SK-N-SH (cell line): ENCODE measurements around the gene EGFL8. TPM values are rescaled to one million over a fixed set of nuclear protein-coding genes. Genes with fewer than 3 reads are reported as not detected.
"Not testable (repeated sequence)": the region's sequence is repeated elsewhere in the genome, so short reads cannot be mapped to it uniquely, and the experiment has no call there.

ENCODE experiments used
- CTCF ChIA-PET: fragments of 300-600, 350-600 bp; formaldehyde crosslinking; extraction: SDS; loops from one replicate; lab custom pipeline; 2021; lab: Yijun Ruan, JAX
- POLR2A ChIA-PET: fragments of 350-600 bp; sonication (Branson Sonifier 250); formaldehyde crosslinking; extraction: SDS; loops from one replicate; lab custom pipeline; 2020; ENCODE audit warnings: antibody characterized with exemption, inconsistent platforms; lab: Yijun Ruan, JAX
- DNase-seq: peaks from one replicate; pipeline ENCODE4 v3.0.0; 2012
- H2AFZ ChIP-seq: fragments of 200-600 bp; sonication (generic); 2 replicates; pipeline ENCODE4 v1.8.1; 2016; ENCODE audit warnings: antibody characterized with exemption, mild to moderate bottlenecking, low read depth
- H3F3A ChIP-seq: fragments of 200-600 bp; sonication (generic); replicated peaks from 2 replicates; pipeline ENCODE3; 2016; ENCODE audit warnings: antibody characterized with exemption, mild to moderate bottlenecking; ENCODE audit not compliant: insufficient read depth
- H3K27ac ChIP-seq, 2 experiments: fragments of 200-500 bp in 1 of 2; fragments of 200-600 bp in 1 of 2; sonication (Bioruptor generic) in 1 of 2; sonication (generic), shearing (Covaris generic) in 1 of 2; 2 replicates each; pipeline versions ENCODE4 v1.5.1 to v1.6.1; 2014 to 2016; ENCODE audit warnings: low read depth in 2 of 2, inconsistent platforms in 1 of 2, low read length in 1 of 2, mild to moderate bottlenecking in 1 of 2, mixed read lengths in 1 of 2
- H3K27me3 ChIP-seq: fragments of 200-600 bp; sonication (generic), shearing (Covaris generic); 2 replicates; pipeline ENCODE4 v1.6.1; 2016; ENCODE audit warnings: mixed run types; ENCODE audit not compliant: insufficient read depth
- H3K36me3 ChIP-seq, 2 experiments: fragments of 200-500 bp in 1 of 2; fragments of 200-600 bp in 1 of 2; sonication (Bioruptor generic) in 1 of 2; sonication (generic) in 1 of 2; replicated peaks in 1 of 2; 2 replicates each; pipeline versions ENCODE3 to v1.5.1; 2014 to 2016; ENCODE audit warnings: low read length in 1 of 2, mild to moderate bottlenecking in 1 of 2; ENCODE audit not compliant: insufficient read depth in 2 of 2, control insufficient read depth in 1 of 2
- H3K4me1 ChIP-seq, 2 experiments: fragments of 200-500 bp in 1 of 2; fragments of 200-600 bp in 1 of 2; sonication (Bioruptor generic) in 1 of 2; sonication (generic), shearing (Covaris generic) in 1 of 2; 2 replicates each; pipeline versions ENCODE4 v1.5.1 to v1.6.1; 2014 to 2016; ENCODE audit warnings: low read depth in 1 of 2, low read length in 1 of 2, mixed run types in 1 of 2; ENCODE audit not compliant: insufficient read depth in 2 of 2, control insufficient read depth in 1 of 2
- H3K4me2 ChIP-seq: fragments of 200-600 bp; sonication (generic), shearing (Covaris generic); 2 replicates; pipeline ENCODE4 v1.6.1; 2017; ENCODE audit warnings: mixed run types
- H3K4me3 ChIP-seq, 2 experiments: fragments of 200-500 bp in 1 of 2; fragments of 200-600 bp in 1 of 2; sonication (Bioruptor generic) in 1 of 2; sonication (generic), shearing (Covaris generic) in 1 of 2; 2 replicates each; pipeline versions ENCODE4 v1.5.1 to v1.8.1; 2014 to 2016; ENCODE audit warnings: low read depth in 2 of 2, inconsistent platforms in 1 of 2, low read length in 1 of 2, mild to moderate bottlenecking in 1 of 2, mixed read lengths in 1 of 2, moderate library complexity in 1 of 2
- H3K79me2 ChIP-seq: fragments of 200-600 bp; sonication (generic); 2 replicates; pipeline ENCODE4 v1.8.1; 2017; ENCODE audit warnings: mild to moderate bottlenecking; ENCODE audit not compliant: insufficient read depth
- H3K9ac ChIP-seq: fragments of 200-600 bp; sonication (generic); 2 replicates; pipeline ENCODE4 v1.6.1; 2017; ENCODE audit warnings: mixed run types
- H3K9me2 ChIP-seq: fragments of 200-600 bp; sonication (generic); 2 replicates; pipeline ENCODE4 v1.6.1; 2017; ENCODE audit warnings: mixed run types
- H3K9me3 ChIP-seq: fragments of 200-600 bp; sonication (generic); 2 replicates; pipeline ENCODE4 v1.6.1; 2017; ENCODE audit warnings: mixed run types, mild to moderate bottlenecking, moderate library complexity
- H4K20me1 ChIP-seq: fragments of 200-600 bp; sonication (generic); 2 replicates; pipeline ENCODE4 v1.6.1; 2017; ENCODE audit warnings: mild to moderate bottlenecking, mixed run types; ENCODE audit not compliant: insufficient read depth
- CTCF ChIP-seq: fragments of 200-600 bp; sonication (generic); IDR thresholded peaks from 2 replicates; pipeline ENCODE4 v1.6.1; 2017; ENCODE audit warnings: antibody characterized with exemption, mild to moderate bottlenecking, moderate library complexity
- EP300 ChIP-seq, 2 experiments: IDR thresholded peaks; 2 replicates each; pipeline versions ENCODE4 v1.4.0 to v1.6.1; 2012; ENCODE audit warnings: borderline replicate concordance in 1 of 2, low read depth in 1 of 2, low read length in 1 of 2
- EZH2phosphoT487 ChIP-seq: fragments of 200-600 bp; sonication (generic); IDR thresholded peaks from 2 replicates; pipeline ENCODE4 v1.6.1; 2017; ENCODE audit warnings: low read depth, mixed run types, mild to moderate bottlenecking, antibody characterized with exemption, moderate library complexity, borderline replicate concordance
- FOSL2 ChIP-seq: IDR thresholded peaks from 2 replicates; pipeline ENCODE4 v1.4.0; 2012; ENCODE audit warnings: low read depth, mild to moderate bottlenecking, moderate library complexity, borderline replicate concordance
- FOXJ3 ChIP-seq: sonication (generic); formaldehyde crosslinking; IDR thresholded peaks from 2 replicates; pipeline ENCODE4 v1.5.1; 2020; ENCODE audit warnings: mild to moderate bottlenecking, missing genetic modification reagents
- FOXM1 ChIP-seq: IDR thresholded peaks from 2 replicates; pipeline ENCODE4 v1.4.0; 2012; ENCODE audit warnings: low read depth, mild to moderate bottlenecking
- NFIC ChIP-seq: IDR thresholded peaks from 2 replicates; pipeline ENCODE4 v1.4.0; 2012; ENCODE audit warnings: borderline replicate concordance
- POLR2AphosphoS5 ChIP-seq: IDR thresholded peaks from 2 replicates; pipeline ENCODE4 v1.6.1; 2012; ENCODE audit warnings: low read depth, low read length
- RAD21 ChIP-seq: IDR thresholded peaks from 2 replicates; pipeline ENCODE4 v1.6.1; 2012; ENCODE audit warnings: mild to moderate bottlenecking, low read length
- RCOR1 ChIP-seq: fragments of 150-350 bp; IDR thresholded peaks from 2 replicates; pipeline ENCODE4 v1.6.1; 2017; ENCODE audit warnings: antibody characterized with exemption, low read length
- SMC3 ChIP-seq: IDR thresholded peaks from 2 replicates; pipeline ENCODE4 v1.6.1; 2012; ENCODE audit warnings: low read depth, low read length, improper control_type of control experiment
- TEAD4 ChIP-seq: IDR thresholded peaks from 2 replicates; pipeline ENCODE4 v1.4.0; 2012; ENCODE audit warnings: mild to moderate bottlenecking, borderline replicate concordance; ENCODE audit not compliant: insufficient read depth
- USF1 ChIP-seq: IDR thresholded peaks from 2 replicates; pipeline ENCODE4 v1.4.0; 2012; ENCODE audit warnings: low read depth, borderline replicate concordance
- WGBS: methylation state at CpG from one replicate; pipeline ENCODE4 v1.1.6; 2017; ENCODE audit warnings: low lambda C conversion rate; 5-methylcytosine and 5-hydroxymethylcytosine counted together
- polyA plus RNA-seq, 3 experiments: library from polyadenylated mRNA; depleted of rRNA; stranded (reverse); fragments of >200 nt; gene quantifications; 2 replicates each; pipeline ENCODE4 v1.2.3, GENCODE V29; 2012
- TF ChIP-seq, protein P1 (sequence below): IDR thresholded peaks from 2 replicates; pipeline ENCODE4; 2012
- TF ChIP-seq, protein P2 (sequence below): fragments of 150-350 bp; IDR thresholded peaks from 2 replicates; pipeline ENCODE4 v1.6.1; 2017; ENCODE audit warnings: antibody characterized with exemption, low read length, low read depth, borderline replicate concordance
- TF ChIP-seq, protein P3 (sequence below): fragments of 150-350 bp; IDR thresholded peaks from 2 replicates; pipeline ENCODE4 v1.6.1; 2016; ENCODE audit warnings: mild to moderate bottlenecking, low read depth, low read length

EGFL8 gene
- polyA plus RNA-seq, 1 of the 3 experiments (the other 2 are of a cell fraction), result 7.7 TPM

GRCh38 chr6:32210191-32210601 is 45.8 kb downstream of the EGFL8 start (continued):
- no peak for TF ChIP-seq EP300 (IDR thresholded peaks at IDR 0.05; ENCODE audit: borderline replicate concordance in 1 of 2, low read depth in 1 of 2, low read length in 1 of 2)
- no peak for TF ChIP-seq SMC3
- no peak for TF ChIP-seq FOSL2
- TF ChIP-seq FOXM1, result no peak
- no peak for TF ChIP-seq RAD21
- TF ChIP-seq, protein P1, sequence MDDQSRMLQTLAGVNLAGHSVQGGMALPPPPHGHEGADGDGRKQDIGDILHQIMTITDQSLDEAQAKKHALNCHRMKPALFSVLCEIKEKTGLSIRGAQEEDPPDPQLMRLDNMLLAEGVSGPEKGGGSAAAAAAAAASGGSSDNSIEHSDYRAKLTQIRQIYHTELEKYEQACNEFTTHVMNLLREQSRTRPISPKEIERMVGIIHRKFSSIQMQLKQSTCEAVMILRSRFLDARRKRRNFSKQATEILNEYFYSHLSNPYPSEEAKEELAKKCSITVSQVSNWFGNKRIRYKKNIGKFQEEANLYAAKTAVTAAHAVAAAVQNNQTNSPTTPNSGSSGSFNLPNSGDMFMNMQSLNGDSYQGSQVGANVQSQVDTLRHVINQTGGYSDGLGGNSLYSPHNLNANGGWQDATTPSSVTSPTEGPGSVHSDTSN, result no peak

GRCh38 chr6:32211432-32211831 is 47.0 kb downstream of the EGFL8 start:
- DNase-seq, H3K9me2 ChIP-seq, H3K9ac ChIP-seq, H3K4me2 ChIP-seq, H3K36me3 ChIP-seq, H4K20me1 ChIP-seq, CTCF ChIA-PET, H3K9me3 ChIP-seq, POLR2A ChIA-PET, H3K4me3 ChIP-seq, H3K79me2 ChIP-seq, H2AFZ ChIP-seq, H3K4me1 ChIP-seq, H3K27ac ChIP-seq, H3F3A ChIP-seq: not testable (repeated sequence)
- H3K27me3 ChIP-seq, result peaks cover 65% of the 10 kb centered on the region
- WGBS, result 46% methylated on average over 4 of the region's 4 CpGs

DNA sequence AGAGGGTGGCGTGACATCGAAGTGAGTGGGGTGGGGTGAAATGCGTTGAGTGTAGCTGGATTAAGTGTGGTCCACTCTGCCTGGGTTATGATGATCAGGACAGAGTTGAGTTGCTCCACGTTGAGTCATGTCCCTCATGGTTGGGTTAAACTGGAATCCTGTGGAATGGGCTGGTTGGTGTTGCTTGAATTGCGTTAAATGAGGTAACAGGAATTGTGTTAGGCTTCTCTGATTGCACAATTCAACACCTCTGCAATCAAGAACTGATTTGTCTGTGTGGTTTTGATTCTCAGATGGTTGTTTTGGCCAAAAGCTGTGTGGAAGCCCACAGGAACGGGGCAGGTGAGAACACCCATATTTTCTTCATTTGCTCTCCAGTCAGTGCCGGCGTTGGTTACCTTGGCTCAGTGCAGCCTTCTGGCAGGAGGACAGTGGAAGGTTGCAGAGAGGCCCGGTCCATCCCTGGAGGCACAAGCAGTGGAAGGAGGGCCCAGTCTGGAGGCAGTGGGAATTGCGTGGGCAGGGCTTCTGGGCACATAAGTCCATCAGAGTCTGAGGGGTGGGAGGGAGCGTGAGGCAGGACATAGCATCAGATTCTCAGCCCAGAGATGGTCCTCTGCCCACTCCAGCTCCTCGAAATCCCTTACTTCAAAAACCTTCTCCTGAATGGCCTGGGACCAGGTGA is 47.8 kb downstream of the EGFL8 start:
- no peaks in the 10 kb centered on the region for H3K4me1 ChIP-seq
- no peaks in the 10 kb centered on the region for H3K79me2 ChIP-seq
- H3K36me3 ChIP-seq, result no peaks in the 10 kb centered on the region
- no peak overlapping the region for H3K9ac ChIP-seq
- H3K9me3 ChIP-seq, result no peaks in the 10 kb centered on the region
- H3K27me3 ChIP-seq, result peaks cover 73% of the 10 kb centered on the region
- no peaks in the 10 kb centered on the region for H4K20me1 ChIP-seq
- no peaks in the 10 kb centered on the region for H3K9me2 ChIP-seq
- DNase-seq, result no peak
- ChIA-PET CTCF (interaction anchor here (0.8 kb wide), 1 partner anchor 33 kb away, joined by 3 read pairs; no protein-coding TSS in a partner anchor), POLR2A (no interaction called here)
- H3F3A ChIP-seq, result no peaks in the 10 kb centered on the region
- no peak overlapping the region for H3K27ac ChIP-seq
- H3K4me2 ChIP-seq, result no peak overlapping the region
- no peak overlapping the region for H2AFZ ChIP-seq
- 29% methylated on average over 8 of the region's 12 CpGs for WGBS
- no peak overlapping the region for H3K4me3 ChIP-seq
- TF ChIP-seq SMC3 (no peak), FOXJ3 (CRISPR knock-in tag) (no peak), CTCF (no peak), USF1 (no peak), EZH2phosphoT487 (no peak), POLR2AphosphoS5 (no peak), EP300 (IDR thresholded peaks at IDR 0.05; ENCODE audit: borderline replicate concordance in 1 of 2, low read depth in 1 of 2, low read length in 1 of 2) (no peak), RCOR1 (no peak), RAD21 (no peak), NFIC (no peak), TEAD4 (no peak)
- TF ChIP-seq, protein P2, sequence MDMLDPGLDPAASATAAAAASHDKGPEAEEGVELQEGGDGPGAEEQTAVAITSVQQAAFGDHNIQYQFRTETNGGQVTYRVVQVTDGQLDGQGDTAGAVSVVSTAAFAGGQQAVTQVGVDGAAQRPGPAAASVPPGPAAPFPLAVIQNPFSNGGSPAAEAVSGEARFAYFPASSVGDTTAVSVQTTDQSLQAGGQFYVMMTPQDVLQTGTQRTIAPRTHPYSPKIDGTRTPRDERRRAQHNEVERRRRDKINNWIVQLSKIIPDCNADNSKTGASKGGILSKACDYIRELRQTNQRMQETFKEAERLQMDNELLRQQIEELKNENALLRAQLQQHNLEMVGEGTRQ, result no peak
- TF ChIP-seq, protein P3, sequence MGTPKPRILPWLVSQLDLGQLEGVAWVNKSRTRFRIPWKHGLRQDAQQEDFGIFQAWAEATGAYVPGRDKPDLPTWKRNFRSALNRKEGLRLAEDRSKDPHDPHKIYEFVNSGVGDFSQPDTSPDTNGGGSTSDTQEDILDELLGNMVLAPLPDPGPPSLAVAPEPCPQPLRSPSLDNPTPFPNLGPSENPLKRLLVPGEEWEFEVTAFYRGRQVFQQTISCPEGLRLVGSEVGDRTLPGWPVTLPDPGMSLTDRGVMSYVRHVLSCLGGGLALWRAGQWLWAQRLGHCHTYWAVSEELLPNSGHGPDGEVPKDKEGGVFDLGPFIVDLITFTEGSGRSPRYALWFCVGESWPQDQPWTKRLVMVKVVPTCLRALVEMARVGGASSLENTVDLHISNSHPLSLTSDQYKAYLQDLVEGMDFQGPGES, result no peak
